Cerebellar nuclear complex (tissue), 1 donor: ENCODE data around the gene MCAM.

Experiments used
- DNase-seq, 2 experiments: peaks; one replicate each; lab custom pipeline; 2025; lab: John Stamatoyannopoulos, UW

Gene MCAM

GRCh38 chr11:119262668-119263351 is 54.1 kb downstream of the MCAM start:
- DNase-seq = no peak

GRCh38 chr11:119258983-119259382 is 57.9 kb downstream of the MCAM start:
- no peak for DNase-seq
